GM23338 (cell line): ENCODE results near the gene EPHA4. TPM values are rescaled to one million over a fixed set of nuclear protein-coding genes. Genes with fewer than 3 reads are reported as not detected.

Experiments
- ATAC-seq: fragments of 200-7000 bp; cut with Tn5 transposase; 3 replicates; pipeline ENCODE4 v1.9.1; 2020
- DNase-seq: peaks from one replicate; pipeline ENCODE4 v3.0.0-alpha.2; 2015; ENCODE audit warnings: low spot score
- H2AFZ ChIP-seq: fragments of 200-600 bp; sonication (generic); 2 replicates; pipeline ENCODE4 v1.8.0; 2016; ENCODE audit warnings: antibody characterized with exemption, mild to moderate bottlenecking, moderate library complexity
- H3F3A ChIP-seq: fragments of 200-600 bp; sonication (generic); replicated peaks from 2 replicates; pipeline ENCODE4 v1.8.0; 2017; ENCODE audit warnings: antibody characterized with exemption, mixed run types, low read depth
- H3K27ac ChIP-seq: fragments of 200-600 bp; sonication (generic); 2 replicates; pipeline ENCODE4 v1.6.1; 2016; ENCODE audit warnings: low read depth
- H3K27me3 ChIP-seq: fragments of 200-600 bp; sonication (generic); 2 replicates; pipeline ENCODE4 v1.8.0; 2016; ENCODE audit warnings: mild to moderate bottlenecking, mixed run types, moderate library complexity; ENCODE audit not compliant: insufficient read depth
- H3K36me3 ChIP-seq: fragments of 200-600 bp; sonication (generic); 2 replicates; pipeline ENCODE4 v1.8.0; 2016; ENCODE audit warnings: mild to moderate bottlenecking; ENCODE audit not compliant: insufficient read depth
- H3K4me1 ChIP-seq: fragments of 200-600 bp; sonication (generic); 2 replicates; pipeline ENCODE4 v1.8.0; 2016; ENCODE audit warnings: mild to moderate bottlenecking, moderate library complexity; ENCODE audit not compliant: insufficient read depth
- H3K4me2 ChIP-seq: fragments of 200-600 bp; sonication (generic); 2 replicates; pipeline ENCODE4 v1.7.1; 2017; ENCODE audit warnings: mixed run types
- H3K4me3 ChIP-seq: fragments of 200-600 bp; sonication (generic); 2 replicates; pipeline ENCODE4 v1.6.1; 2016; ENCODE audit warnings: mixed run types
- H3K79me2 ChIP-seq: fragments of 200-600 bp; sonication (generic); replicated peaks from 2 replicates; pipeline ENCODE4 v1.8.0; 2017; ENCODE audit warnings: mild to moderate bottlenecking; ENCODE audit not compliant: insufficient read depth
- H3K9me2 ChIP-seq: fragments of 200-600 bp; sonication (generic); 2 replicates; pipeline ENCODE4 v1.8.0; 2017; ENCODE audit not compliant: insufficient read depth
- H4K20me1 ChIP-seq: fragments of 200-600 bp; sonication (generic); replicated peaks from 2 replicates; pipeline ENCODE4 v1.8.0; 2017; ENCODE audit warnings: mild to moderate bottlenecking; ENCODE audit not compliant: insufficient read depth
- H3K27ac Mint-ChIP-seq: 2 replicates; pipeline ENCODE4 v1.8.0; 2020; ENCODE audit warnings: inconsistent platforms, mild to moderate bottlenecking, moderate library complexity, mixed read lengths
- H3K27me3 Mint-ChIP-seq: 3 replicates; pipeline ENCODE4 v1.8.0; 2022; ENCODE audit warnings: low read depth, mild to moderate bottlenecking, moderate library complexity, mixed read lengths, inconsistent platforms; ENCODE audit not compliant: insufficient read depth, poor library complexity
- H3K36me3 Mint-ChIP-seq: 3 replicates; pipeline ENCODE4 v1.8.0; 2021; ENCODE audit warnings: low read depth, mild to moderate bottlenecking, inconsistent platforms, moderate library complexity, mixed read lengths
- H3K4me1 Mint-ChIP-seq: 3 replicates; pipeline ENCODE4 v1.8.0; 2020; ENCODE audit warnings: mild to moderate bottlenecking, inconsistent platforms, mixed read lengths
- H3K4me3 Mint-ChIP-seq: 3 replicates; pipeline ENCODE4 v1.8.0; 2021; ENCODE audit warnings: moderate library complexity, mild to moderate bottlenecking, inconsistent platforms, mixed read lengths
- H3K9me3 Mint-ChIP-seq: 3 replicates; pipeline ENCODE4 v1.8.0; 2020; ENCODE audit warnings: moderate library complexity, mild to moderate bottlenecking, inconsistent platforms, mixed read lengths
- CREB1 ChIP-seq: fragments of 250-450 bp; sonication (Bioruptor Pico); IDR thresholded peaks from 2 replicates; pipeline ENCODE4 v1.5.0; 2020; ENCODE audit warnings: low read depth, mild to moderate bottlenecking, moderate library complexity
- ETS1 ChIP-seq: IDR thresholded peaks from 2 replicates; pipeline ENCODE4 v1.6.1; 2016; ENCODE audit warnings: antibody characterized with exemption
- EZH2 ChIP-seq: fragments of 200-600 bp; sonication (generic); IDR thresholded peaks from one replicate; pipeline ENCODE4 v1.8.0; 2017; ENCODE audit warnings: antibody characterized with exemption, mild to moderate bottlenecking, low read depth; ENCODE audit not compliant: unreplicated experiment
- STAT1 ChIP-seq: IDR thresholded peaks from one replicate; pipeline ENCODE4 v1.6.1; 2016; ENCODE audit warnings: antibody characterized with exemption; ENCODE audit not compliant: unreplicated experiment
- ZNF114 ChIP-seq: fragments of 250-450 bp; sonication (Bioruptor Pico); IDR thresholded peaks from 2 replicates; pipeline ENCODE4 v1.5.0; 2020; ENCODE audit warnings: mild to moderate bottlenecking, moderate library complexity
- ZNF462 ChIP-seq: fragments of 250-450 bp; sonication (Bioruptor Pico); IDR thresholded peaks from 2 replicates; pipeline ENCODE4 v1.5.0; 2020; ENCODE audit warnings: mild to moderate bottlenecking, moderate library complexity
- polyA plus RNA-seq: library from polyadenylated mRNA; unstranded; fragments of >200 nt; fragmentation: Nextera tagmentation; extraction: Ambion mirVana; gene quantifications from 2 replicates; pipeline ENCODE4 v1.2.1, GENCODE V29; 2016
- total RNA-seq: library from RNA; depleted of rRNA; stranded (reverse); fragments of >200 nt; shearing (Covaris generic); gene quantifications from 2 replicates; pipeline ENCODE4 v1.2.3, GENCODE V29; 2014

EPHA4 gene
- total and polyA plus RNA-seq, 2 experiments from 2014 or later: 4.1 to 6.2 TPM

GRCh38 chr2:221563270-221563985 is 8.7 kb downstream of the EPHA4 start:
- peaks cover 13% of the 10 kb centered on the region for H3K4me1 ChIP-seq

GRCh38 chr2:221562226-221562625 is 9.9 kb downstream of the EPHA4 start:
- Histone ChIP-seq H4K20me1 (no peaks in the 10 kb centered on the region), H3K4me1 (0 out of 2 replicates have a peak, but pooled peaks cover 7% of the 10 kb centered on the region)

More at GRCh38 chr2:221563270-221563985, 8.7 kb downstream of the EPHA4 start:
- H3K4me1 Mint-ChIP-seq: peaks cover 25% of the 10 kb centered on the region
- H3K27ac Mint-ChIP-seq: no peak overlapping the region
- Histone ChIP-seq H3K27ac (no peak overlapping the region), H3K36me3 (no peaks in the 10 kb centered on the region), H3K27me3 (peaks cover 9% of the 10 kb centered on the region), H3F3A (no peaks in the 10 kb centered on the region), H4K20me1 (no peaks in the 10 kb centered on the region), H3K9me2 (no peaks in the 10 kb centered on the region), H3K4me3 (no peak overlapping the region), H3K79me2 (peaks cover 8% of the 10 kb centered on the region), H3K4me2 (no peak overlapping the region), H2AFZ (no peak overlapping the region)
- DNase-seq: no peak
- H3K27me3 Mint-ChIP-seq: peaks cover 1% of the 10 kb centered on the region
- no peaks in the 10 kb centered on the region for H3K9me3 Mint-ChIP-seq
- TF ChIP-seq ZNF114 (CRISPR knock-in tag): no peak
- no peak overlapping the region for H3K4me3 Mint-ChIP-seq
- ATAC-seq: no peak
- no peaks in the 10 kb centered on the region; the same call in 1 of the 3 replicates for H3K36me3 Mint-ChIP-seq

More at GRCh38 chr2:221562226-221562625, 9.9 kb downstream of the EPHA4 start:
- no peaks in the 10 kb centered on the region for H3F3A ChIP-seq
- no peaks in the 10 kb centered on the region for H3K36me3 ChIP-seq
- no peaks in the 10 kb centered on the region for H3K9me3 Mint-ChIP-seq
- peaks cover 19% of the 10 kb centered on the region for H3K4me1 Mint-ChIP-seq
- H3K36me3 Mint-ChIP-seq: no peaks in the 10 kb centered on the region; the same call in 1 of the 3 replicates
- no peak for ATAC-seq
- H3K9me2 ChIP-seq: no peaks in the 10 kb centered on the region
- no peak for DNase-seq
- H2AFZ ChIP-seq: no peak overlapping the region
- H3K4me2 ChIP-seq: no peak overlapping the region
- H3K27me3 ChIP-seq: no peaks in the 10 kb centered on the region
- no peak for TF ChIP-seq ZNF462 (CRISPR knock-in tag)
- TF ChIP-seq ETS1: no peak
- no peak for TF ChIP-seq CREB1 (CRISPR knock-in tag)
- no peak for TF ChIP-seq STAT1
- no peak for TF ChIP-seq EZH2
- no peak overlapping the region for H3K4me3 Mint-ChIP-seq
- H3K79me2 ChIP-seq: peaks cover 8% of the 10 kb centered on the region
- no peak overlapping the region for H3K27ac ChIP-seq
- H3K4me3 ChIP-seq: no peak overlapping the region
- H3K27ac Mint-ChIP-seq: no peak overlapping the region
- peaks cover 1% of the 10 kb centered on the region for H3K27me3 Mint-ChIP-seq
